HG03175 (cell line): ENCODE data around the gene ATP6V1E1.

Experiments used
- ATAC-seq: cut with Tn5 transposase; IDR thresholded peaks from one replicate; pipeline ENCODE4 v1.9.1; 2021; ENCODE audit warnings: mild to moderate bottlenecking, moderate library complexity; ENCODE audit not compliant: unreplicated experiment

Gene ATP6V1E1

GRCh38 chr22:17548756-17549035 lies 79.9 kb downstream of the ATP6V1E1 start:
- no peak for ATAC-seq

GRCh38 chr22:17548010-17548755 lies 80.4 kb downstream of the ATP6V1E1 start:
- ATAC-seq: no peak

GRCh38 chr22:17542452-17542851 lies 86.1 kb downstream of the ATP6V1E1 start:
- ATAC-seq: no peak
